ENCODE data around the gene RBAK.

GRCh38 chr7:4996696-4997222, 48.9 kb upstream of the RBAK start:
- no peak for TF ChIP-seq CTCF (IDR thresholded peaks at IDR 0.05)
- TF ChIP-seq POLR2A (IDR thresholded peaks at IDR 0.05), result no peak
- TF ChIP-seq EP300 (IDR thresholded peaks at IDR 0.05), result no peak
- no peak for TF ChIP-seq POLR2AphosphoS5 (IDR thresholded peaks at IDR 0.05)

Measured in upper lobe of left lung (tissue), 4 donors.